Neural progenitor cell (in vitro differentiated cells): Measurements from ENCODE around the gene SCRN1. TPM values are rescaled to one million over a fixed set of nuclear protein-coding genes. Genes with fewer than 3 reads are reported as not detected.

Source experiments
- DNase-seq: peaks from one replicate; pipeline ENCODE4 v3.0.0-alpha.2; 2016; ENCODE audit warnings: low spot score
- H2AFZ ChIP-seq: fragments of 200-600 bp; sonication (generic); replicated peaks from 2 replicates; pipeline ENCODE4 v1.6.1; 2016; ENCODE audit warnings: antibody characterized with exemption
- H3F3A ChIP-seq: fragments of 200-600 bp; sonication (generic); 2 replicates; pipeline ENCODE4 v1.6.1; 2016; ENCODE audit warnings: antibody characterized with exemption, low read depth
- H3K27ac ChIP-seq: fragments of 200-600 bp; sonication (generic); 2 replicates; pipeline ENCODE4 v1.5.1; 2016; ENCODE audit warnings: mild to moderate bottlenecking
- H3K27me3 ChIP-seq: fragments of 200-600 bp; sonication (generic); 2 replicates; pipeline ENCODE4 v1.6.1; 2016; ENCODE audit warnings: mild to moderate bottlenecking, moderate library complexity
- H3K36me3 ChIP-seq: fragments of 200-600 bp; sonication (generic); 2 replicates; pipeline ENCODE4 v1.5.1; 2016
- H3K4me1 ChIP-seq: fragments of 200-600 bp; sonication (generic); 2 replicates; pipeline ENCODE4 v1.6.1; 2016; ENCODE audit warnings: mixed run types
- H3K4me2 ChIP-seq: fragments of 200-600 bp; sonication (generic); 2 replicates; pipeline ENCODE4 v1.6.1; 2016
- H3K4me3 ChIP-seq: fragments of 200-600 bp; sonication (generic); 2 replicates; pipeline ENCODE4 v1.5.1; 2016
- H3K79me2 ChIP-seq: fragments of 200-600 bp; sonication (generic); 2 replicates; pipeline ENCODE4 v1.6.1; 2016; ENCODE audit warnings: low read depth
- H3K9ac ChIP-seq: fragments of 200-600 bp; sonication (generic); 2 replicates; pipeline ENCODE4 v1.6.1; 2016
- H3K9me3 ChIP-seq: fragments of 200-600 bp; sonication (generic); 2 replicates; pipeline ENCODE4 v1.5.1; 2016; ENCODE audit warnings: low read depth
- H4K20me1 ChIP-seq: fragments of 200-600 bp; sonication (generic); 2 replicates; pipeline ENCODE4 v1.6.1; 2016; ENCODE audit warnings: low read depth
- H3K27ac Mint-ChIP-seq: 3 replicates; pipeline ENCODE4 v1.8.0; 2021; ENCODE audit warnings: mixed read lengths
- H3K27me3 Mint-ChIP-seq: 2 replicates; pipeline ENCODE4 v1.8.0; 2022; ENCODE audit warnings: low read depth, mild to moderate bottlenecking, inconsistent platforms, moderate library complexity, mixed read lengths; ENCODE audit not compliant: insufficient read depth
- H3K36me3 Mint-ChIP-seq: 3 replicates; pipeline ENCODE4 v1.8.0; 2021; ENCODE audit warnings: mixed read lengths
- H3K4me1 Mint-ChIP-seq: 3 replicates; pipeline ENCODE4 v1.8.0; 2021; ENCODE audit warnings: mixed read lengths
- H3K4me3 Mint-ChIP-seq: 3 replicates; pipeline ENCODE4 v1.8.0; 2021; ENCODE audit warnings: mild to moderate bottlenecking, moderate library complexity, mixed read lengths
- H3K9me3 Mint-ChIP-seq: 3 replicates; pipeline ENCODE4 v1.8.0; 2020; ENCODE audit warnings: mixed read lengths
- EZH2 ChIP-seq: fragments of 200-600 bp; sonication (generic); IDR thresholded peaks from 2 replicates; pipeline ENCODE4 v1.6.1; 2017; ENCODE audit warnings: antibody characterized with exemption, mild to moderate bottlenecking, moderate library complexity
- EZH2phosphoT487 ChIP-seq: fragments of 200-600 bp; sonication (generic); IDR thresholded peaks from 2 replicates; pipeline ENCODE4 v1.6.1; 2017; ENCODE audit warnings: antibody characterized with exemption
- total RNA-seq: library from RNA; depleted of rRNA; stranded (reverse); fragments of >200 nt; gene quantifications from 2 replicates; pipeline ENCODE4 v1.2.3, GENCODE V29; 2015; ENCODE audit warnings: low replicate concordance
- TF ChIP-seq, protein P1 (sequence below): fragments of 200-600 bp; sonication (generic); IDR thresholded peaks from 2 replicates; pipeline ENCODE4 v1.5.1; 2017; ENCODE audit warnings: antibody characterized with exemption, mild to moderate bottlenecking

The SCRN1 gene
- total RNA-seq, 1 donor from 2014 or later: 106 TPM

DNA sequence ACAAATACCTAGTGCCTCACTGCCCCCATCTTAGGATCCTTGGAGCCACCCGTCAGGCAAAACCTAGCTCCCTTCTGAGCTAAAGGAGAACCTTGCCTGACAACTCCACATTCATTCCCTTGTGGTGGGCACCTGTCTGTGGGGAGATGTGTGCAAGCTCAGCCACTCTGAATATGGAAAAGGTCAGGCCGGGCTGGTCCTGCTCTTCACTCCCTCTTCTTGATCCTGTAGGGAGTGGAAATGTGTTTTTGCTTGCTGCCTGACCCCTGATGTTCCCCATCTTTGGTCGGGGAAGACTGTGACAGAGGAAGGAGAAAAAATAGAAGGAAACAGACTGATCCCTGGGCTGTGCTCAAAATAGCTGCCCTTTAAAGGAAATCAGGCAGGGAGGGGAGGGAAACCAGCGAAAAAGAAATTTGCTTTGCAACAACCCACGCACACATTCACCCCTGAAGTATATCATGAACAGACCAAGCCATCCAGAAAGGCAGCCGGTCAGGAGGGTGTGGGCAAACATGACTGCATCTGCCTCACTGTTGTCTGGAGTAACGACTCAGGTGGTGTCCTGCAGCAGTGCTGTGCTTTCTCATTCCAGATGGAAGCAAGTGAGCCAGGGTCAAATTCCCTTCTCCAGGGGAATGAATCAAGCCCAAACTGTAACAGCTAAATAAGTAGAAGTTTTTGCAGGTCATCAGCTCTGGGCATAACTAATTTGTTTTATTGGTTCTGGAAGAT is 74.0 kb downstream of the SCRN1 start:
- Histone ChIP-seq H4K20me1 (no peaks in the 10 kb centered on the region), H2AFZ (no peak overlapping the region), H3K79me2 (no peaks in the 10 kb centered on the region), H3K9ac (no peak overlapping the region), H3K4me2 (no peak overlapping the region), H3K4me3 (no peak overlapping the region), H3K36me3 (no peaks in the 10 kb centered on the region), H3K4me1 (no peaks in the 10 kb centered on the region), H3F3A (no peaks in the 10 kb centered on the region), H3K9me3 (no peaks in the 10 kb centered on the region), H3K27me3 (no peaks in the 10 kb centered on the region), H3K27ac (no peak overlapping the region)
- H3K4me1 Mint-ChIP-seq: peaks cover 8% of the 10 kb centered on the region
- TF ChIP-seq, protein P1, sequence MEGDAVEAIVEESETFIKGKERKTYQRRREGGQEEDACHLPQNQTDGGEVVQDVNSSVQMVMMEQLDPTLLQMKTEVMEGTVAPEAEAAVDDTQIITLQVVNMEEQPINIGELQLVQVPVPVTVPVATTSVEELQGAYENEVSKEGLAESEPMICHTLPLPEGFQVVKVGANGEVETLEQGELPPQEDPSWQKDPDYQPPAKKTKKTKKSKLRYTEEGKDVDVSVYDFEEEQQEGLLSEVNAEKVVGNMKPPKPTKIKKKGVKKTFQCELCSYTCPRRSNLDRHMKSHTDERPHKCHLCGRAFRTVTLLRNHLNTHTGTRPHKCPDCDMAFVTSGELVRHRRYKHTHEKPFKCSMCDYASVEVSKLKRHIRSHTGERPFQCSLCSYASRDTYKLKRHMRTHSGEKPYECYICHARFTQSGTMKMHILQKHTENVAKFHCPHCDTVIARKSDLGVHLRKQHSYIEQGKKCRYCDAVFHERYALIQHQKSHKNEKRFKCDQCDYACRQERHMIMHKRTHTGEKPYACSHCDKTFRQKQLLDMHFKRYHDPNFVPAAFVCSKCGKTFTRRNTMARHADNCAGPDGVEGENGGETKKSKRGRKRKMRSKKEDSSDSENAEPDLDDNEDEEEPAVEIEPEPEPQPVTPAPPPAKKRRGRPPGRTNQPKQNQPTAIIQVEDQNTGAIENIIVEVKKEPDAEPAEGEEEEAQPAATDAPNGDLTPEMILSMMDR: no peak
- TF ChIP-seq EZH2phosphoT487: no peak
- H3K27me3 Mint-ChIP-seq: no peaks in the 10 kb centered on the region
- no peak overlapping the region for H3K27ac Mint-ChIP-seq
- no peaks in the 10 kb centered on the region for H3K9me3 Mint-ChIP-seq
- H3K36me3 Mint-ChIP-seq: peaks cover 7% of the 10 kb centered on the region
- DNase-seq: no peak
- no peak overlapping the region for H3K4me3 Mint-ChIP-seq

GRCh38 chr7:29914180-29914579 is 75.4 kb downstream of the SCRN1 start:
- H3K27ac ChIP-seq: no peak overlapping the region
- TF ChIP-seq EZH2: no peak
- TF ChIP-seq EZH2phosphoT487: no peak
- TF ChIP-seq, protein P1: no peak
- Mint-ChIP-seq H3K27ac (no peak overlapping the region), H3K36me3 (peaks cover 3% of the 10 kb centered on the region), H3K4me3 (no peak overlapping the region), H3K4me1 (peaks cover 8% of the 10 kb centered on the region), H3K9me3 (no peaks in the 10 kb centered on the region), H3K27me3 (no peaks in the 10 kb centered on the region)
- H3K4me2 ChIP-seq: no peak overlapping the region
- no peaks in the 10 kb centered on the region for H4K20me1 ChIP-seq
- DNase-seq: no peak
- no peak overlapping the region for H3K9ac ChIP-seq
- no peaks in the 10 kb centered on the region for H3K9me3 ChIP-seq
- no peaks in the 10 kb centered on the region for H3F3A ChIP-seq
- H3K79me2 ChIP-seq: no peaks in the 10 kb centered on the region
- no peak overlapping the region for H3K4me3 ChIP-seq
- no peaks in the 10 kb centered on the region for H3K4me1 ChIP-seq
- no peaks in the 10 kb centered on the region for H3K36me3 ChIP-seq
- no peaks in the 10 kb centered on the region for H3K27me3 ChIP-seq
- H2AFZ ChIP-seq: no peak overlapping the region

- H4K20me1 ChIP-seq: no peaks in the 10 kb centered on the region
- DNase-seq: no peak
- H3F3A ChIP-seq: no peaks in the 10 kb centered on the region
- H3K27me3 ChIP-seq: no peaks in the 10 kb centered on the region
- H3K4me1 Mint-ChIP-seq: no peaks in the 10 kb centered on the region
- H3K9me3 Mint-ChIP-seq: peaks cover 18% of the 10 kb centered on the region
- peaks cover 17% of the 10 kb centered on the region for H3K9me3 ChIP-seq
- no peaks in the 10 kb centered on the region for H3K27me3 Mint-ChIP-seq
- peaks cover 25% of the 10 kb centered on the region for H3K36me3 ChIP-seq
- no peak overlapping the region for H3K27ac Mint-ChIP-seq
- no peak overlapping the region for H3K27ac ChIP-seq
- peaks cover 11% of the 10 kb centered on the region for H3K36me3 Mint-ChIP-seq
- H3K79me2 ChIP-seq: no peaks in the 10 kb centered on the region
- H3K4me1 ChIP-seq: no peaks in the 10 kb centered on the region
- H2AFZ ChIP-seq: no peak overlapping the region
- no peak overlapping the region for H3K4me3 Mint-ChIP-seq
- H3K4me3 ChIP-seq: no peak overlapping the region
- TF ChIP-seq EZH2 (no peak), EZH2phosphoT487 (no peak)
- TF ChIP-seq, protein P1: no peak
- H3K9ac ChIP-seq: no peak overlapping the region
- H3K4me2 ChIP-seq: no peak overlapping the region
These were observed 83.2 kb downstream of the SCRN1 start for GRCh38 chr7:29906200-29907022.
